ENCODE results near the gene GALR3. TPM values are rescaled to one million over a fixed set of nuclear protein-coding genes. Genes with fewer than 3 reads are reported as not detected.
A peak's percentile ranks its signal among the peaks of the same experiment; 100 is the strongest.

GALR3 gene
- total RNA-seq, 1 donor from 2014 or later = not detected

DNA sequence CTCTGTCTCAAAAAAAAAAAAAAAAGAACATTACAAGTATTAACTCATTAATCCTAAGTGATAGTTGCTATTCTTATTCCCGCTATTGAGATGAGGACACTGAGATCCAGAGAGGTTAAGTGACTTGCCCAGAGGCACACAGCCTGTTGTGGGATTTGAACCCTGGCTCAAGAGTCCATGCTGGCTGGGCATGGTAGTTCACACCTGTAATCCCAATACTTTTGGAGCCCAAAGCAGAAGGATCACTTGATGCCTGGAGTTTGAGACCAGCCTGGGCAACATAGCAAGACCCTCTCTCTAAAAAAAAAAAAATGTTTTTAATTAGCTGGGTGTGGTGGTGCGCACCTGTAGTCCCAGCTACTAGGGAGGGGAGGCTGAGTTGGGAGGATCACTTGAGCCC is 11.3 kb upstream of the GALR3 start:
- no peak overlapping the region for H3K27ac ChIP-seq
- TF ChIP-seq CTCF (IDR thresholded peaks at IDR 0.05) = no peak
- peaks cover 2 to 10% of the 10 kb centered on the region in 2 donors for H3K4me1 ChIP-seq
- DNase-seq (ENCODE audit: low spot score in 2 of 2) = no peak
- intact Hi-C loops (cut with DNase I) = no loop called here
- no peak overlapping the region for H3K4me3 ChIP-seq
- H3K9me3 ChIP-seq = no peaks in the 10 kb centered on the region
- no peaks in the 10 kb centered on the region for H3K27me3 ChIP-seq
- H3K36me3 ChIP-seq = no peaks in the 10 kb centered on the region

DNA sequence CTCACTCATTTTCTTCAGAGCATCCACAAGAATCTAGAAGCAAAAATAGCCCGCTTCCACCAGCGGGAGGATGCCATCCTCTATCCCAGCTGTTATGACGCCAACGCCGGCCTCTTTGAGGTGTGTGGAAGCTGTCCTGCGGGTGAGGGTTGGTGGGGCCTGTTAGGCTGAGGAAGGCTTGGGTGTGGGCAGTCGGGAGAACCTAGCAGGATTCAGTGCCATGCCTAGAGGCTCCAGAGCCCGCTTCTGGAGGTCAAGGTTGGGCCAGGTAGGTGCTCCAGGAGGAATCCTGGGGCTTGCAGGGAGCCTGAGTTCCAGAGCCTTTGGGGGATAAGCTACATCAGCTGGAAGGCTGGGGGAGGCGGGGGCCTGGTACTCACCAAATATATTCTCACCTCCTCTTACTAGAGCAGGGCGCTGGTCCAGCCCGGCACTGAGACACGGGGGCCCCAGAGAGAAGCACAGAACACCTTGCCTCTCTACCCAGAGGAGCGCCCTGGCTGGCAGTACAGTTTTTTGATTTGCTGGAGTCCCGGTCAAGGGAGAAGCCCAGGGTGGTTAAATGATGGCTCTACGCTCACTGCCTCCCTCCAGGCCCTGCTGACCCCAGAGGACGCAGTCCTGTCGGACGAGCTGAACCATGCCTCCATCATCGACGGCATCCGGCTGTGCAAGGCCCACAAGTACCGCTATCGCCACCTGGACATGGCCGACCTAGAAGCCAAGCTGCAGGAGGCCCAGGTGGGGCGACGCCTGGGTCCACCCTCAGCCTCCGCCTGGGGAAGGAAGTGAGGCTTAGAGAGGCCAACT is 10.1 kb upstream of the GALR3 start:
- no peak for TF ChIP-seq CTCF (IDR thresholded peaks at IDR 0.05)
- Histone ChIP-seq H3K4me1 (peaks cover 5 to 11% of the 10 kb centered on the region in 2 donors), H3K27me3 (no peaks in the 10 kb centered on the region), H3K36me3 (no peaks in the 10 kb centered on the region), H3K4me3 (no peak overlapping the region), H3K9me3 (no peaks in the 10 kb centered on the region), H3K27ac (no peak overlapping the region)
- intact Hi-C loops (cut with DNase I) = no loop called here
- no peak for DNase-seq (ENCODE audit: low spot score in 2 of 2)

- intact Hi-C loops (cut with DNase I) = no loop called here
- no peak overlapping the region for H3K27ac ChIP-seq
- no peak for DNase-seq (ENCODE audit: low spot score in 2 of 2)
- H3K9me3 ChIP-seq = no peaks in the 10 kb centered on the region
- no peak overlapping the region for H3K4me3 ChIP-seq
- H3K36me3 ChIP-seq = no peaks in the 10 kb centered on the region
- H3K27me3 ChIP-seq = no peaks in the 10 kb centered on the region
- TF ChIP-seq CTCF (IDR thresholded peaks at IDR 0.05) = no peak
- peaks cover 8 to 15% of the 10 kb centered on the region in 2 donors for H3K4me1 ChIP-seq
Observed at GRCh38 chr22:37815593-37815992, 7.6 kb upstream of the GALR3 start.

DNA sequence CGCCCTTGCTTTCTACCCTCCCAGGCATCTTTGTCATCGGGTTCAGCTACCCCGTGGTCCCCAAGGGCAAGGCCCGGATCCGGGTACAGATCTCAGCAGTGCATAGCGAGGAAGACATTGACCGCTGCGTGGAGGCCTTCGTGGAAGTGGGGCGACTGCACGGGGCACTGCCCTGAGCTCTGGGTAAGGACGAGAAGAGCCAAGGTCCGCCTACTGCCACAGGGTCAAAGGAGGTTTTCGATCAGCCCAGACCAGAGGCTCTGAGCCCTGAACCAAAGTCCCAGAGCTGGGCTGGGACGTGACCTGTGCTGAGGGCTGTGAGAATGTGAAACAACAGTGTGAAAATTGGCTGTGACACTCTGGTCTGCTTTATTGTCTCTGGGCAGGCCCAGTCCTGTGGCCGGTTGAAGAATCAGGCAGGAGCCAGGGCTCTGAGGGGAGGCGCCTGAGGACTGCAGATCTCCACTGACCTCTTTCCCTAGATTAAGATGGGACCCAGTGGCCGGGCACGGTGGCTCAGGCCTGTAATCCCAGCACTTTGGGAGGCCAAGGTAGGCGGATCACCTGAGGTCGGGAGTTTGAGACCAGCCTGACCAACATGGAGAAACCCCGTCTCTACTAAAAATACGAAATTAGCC is 6.5 kb upstream of the GALR3 start:
- intact Hi-C loops (cut with DNase I) = loop anchor here (1.0 kb wide), 2 partner anchors 47 to 118 kb away; no protein-coding TSS in a partner anchor
- TF ChIP-seq CTCF (IDR thresholded peaks at IDR 0.05) = no peak
- Histone ChIP-seq H3K4me1 (peaks cover 8 to 15% of the 10 kb centered on the region in 2 donors), H3K27me3 (no peaks in the 10 kb centered on the region), H3K36me3 (no peaks in the 10 kb centered on the region), H3K4me3 (no peak overlapping the region), H3K27ac (no peak overlapping the region), H3K9me3 (no peaks in the 10 kb centered on the region)
- no peak for DNase-seq (ENCODE audit: low spot score in 2 of 2)

DNA sequence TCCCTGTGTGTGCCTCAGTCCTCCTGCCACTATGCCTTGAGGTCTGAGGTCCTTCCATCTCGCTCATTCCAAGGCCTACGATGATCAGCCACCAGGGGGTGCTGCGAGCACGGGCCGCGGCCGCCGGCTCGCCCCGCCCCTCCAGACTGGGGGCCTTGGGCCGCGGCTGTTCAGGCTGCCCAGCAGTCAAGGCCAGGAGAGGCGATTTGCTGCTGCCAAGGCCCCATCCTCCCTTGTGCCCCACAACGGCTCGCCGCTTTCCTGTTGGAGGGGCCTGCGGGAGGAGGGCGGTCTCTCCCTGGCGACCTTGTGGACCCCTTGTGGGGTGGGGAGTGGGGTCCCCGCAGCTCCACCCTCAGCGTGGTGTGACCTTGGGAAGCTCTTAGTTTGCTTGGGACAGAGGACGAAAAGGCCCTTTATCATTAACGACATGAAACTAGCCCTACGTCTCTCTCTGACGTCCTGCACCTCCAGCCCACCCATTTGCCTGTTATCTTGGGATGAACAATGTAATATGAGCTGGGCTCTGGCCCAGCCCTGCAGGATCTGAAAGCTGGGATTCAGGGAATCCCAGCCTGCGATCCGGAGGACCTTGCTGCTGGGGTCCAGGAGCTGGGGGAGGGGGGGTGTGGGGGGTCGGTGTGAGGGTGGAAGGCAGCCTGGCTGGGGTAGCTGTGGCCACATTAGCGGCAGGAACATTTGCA is 5.3 kb upstream of the GALR3 start:
- Histone ChIP-seq H3K27me3 (no peaks in the 10 kb centered on the region), H3K9me3 (no peaks in the 10 kb centered on the region), H3K36me3 (no peaks in the 10 kb centered on the region), H3K4me1 (peaks cover 8 to 15% of the 10 kb centered on the region in 2 donors), H3K4me3 (peak overlapping the region; percentile 56 to 62), H3K27ac (no peak overlapping the region)
- DNase-seq (ENCODE audit: low spot score in 2 of 2) = peak; percentile 33 to 89
- intact Hi-C loops (cut with DNase I) = loop anchor here (1.0 kb wide), 3 partner anchors 45 to 147 kb away; no protein-coding TSS in a partner anchor
- peak; percentile 95 to 96 (median 95) for TF ChIP-seq CTCF (IDR thresholded peaks at IDR 0.05)
